Measurements from ENCODE around the gene HDDC3. TPM values are rescaled to one million over a fixed set of nuclear protein-coding genes. Genes with fewer than 3 reads are reported as not detected.

The HDDC3 gene
- total and polyA plus RNA-seq, 2 experiments from 2014 or later, result 9.7 to 11.1 TPM

GRCh38 chr15:90942354-90943120 lies 10.2 kb upstream of the HDDC3 start:
- Histone ChIP-seq H3K27ac (no peak overlapping the region), H3K4me1 (ENCODE audit: insufficient read depth) (no peaks in the 10 kb centered on the region), H3K4me3 (no peak overlapping the region), H3K4me2 (ENCODE audit: unreplicated experiment) (no peak overlapping the region), H3K9ac (no peak overlapping the region), H3F3A (ENCODE audit: insufficient read depth) (no peaks in the 10 kb centered on the region), H3K9me3 (ENCODE audit: low read depth) (no peaks in the 10 kb centered on the region), H3K9me2 (ENCODE audit: insufficient read depth) (no peaks in the 10 kb centered on the region), H3K36me3 (ENCODE audit: low read depth) (peaks cover 54% of the 10 kb centered on the region), H4K20me1 (ENCODE audit: insufficient read depth) (no peaks in the 10 kb centered on the region), H2AFZ (no peak overlapping the region), H3K27me3 (replicated peaks; ENCODE audit: insufficient read depth) (no peaks in the 10 kb centered on the region), H3K79me2 (ENCODE audit: insufficient read depth) (peaks cover 8% of the 10 kb centered on the region; the same call in 1 of the 2 replicates)
- in situ Hi-C loops (cut with MboI), result no loop called here
- WGBS, 2 experiments (ENCODE audit: low coverage in 1 of 2, low lambda C conversion rate in 2 of 2, missing lambda C conversion rate in 2 of 2), result 85% methylated on average over 12 of the region's 12 CpGs
- TF ChIP-seq EZH2 (IDR thresholded peaks at IDR 0.05; ENCODE audit: insufficient read depth, poor library complexity, severe bottlenecking) (no peak), EZH2phosphoT487 (IDR thresholded peaks at IDR 0.05; ENCODE audit: insufficient read depth, low read depth) (no peak)
- DNase-seq, result no peak

GRCh38 chr15:90941038-90941437 lies 8.7 kb upstream of the HDDC3 start:
- no peaks in the 10 kb centered on the region for H3K9me3 ChIP-seq (ENCODE audit: low read depth)
- H3K4me1 ChIP-seq (ENCODE audit: insufficient read depth), result peaks cover 7% of the 10 kb centered on the region
- peaks cover 54% of the 10 kb centered on the region for H3K36me3 ChIP-seq (ENCODE audit: low read depth)
- H3K9ac ChIP-seq, result no peak overlapping the region
- H4K20me1 ChIP-seq (ENCODE audit: insufficient read depth), result no peaks in the 10 kb centered on the region
- WGBS, 2 experiments (ENCODE audit: low coverage in 1 of 2, low lambda C conversion rate in 2 of 2, missing lambda C conversion rate in 2 of 2), result 96 to 100% methylated on average over 4 of the region's 4 CpGs
- no peaks in the 10 kb centered on the region for H3F3A ChIP-seq (ENCODE audit: insufficient read depth)
- DNase-seq, result no peak
- H3K4me2 ChIP-seq (ENCODE audit: unreplicated experiment), result no peak overlapping the region
- no peaks in the 10 kb centered on the region for H3K27me3 ChIP-seq (replicated peaks; ENCODE audit: insufficient read depth)
- in situ Hi-C loops (cut with MboI), result no loop called here
- H3K27ac ChIP-seq, result no peak overlapping the region
- peaks cover 23% of the 10 kb centered on the region for H3K79me2 ChIP-seq (ENCODE audit: insufficient read depth)
- H3K4me3 ChIP-seq, result no peak overlapping the region
- no peaks in the 10 kb centered on the region for H3K9me2 ChIP-seq (ENCODE audit: insufficient read depth)
- TF ChIP-seq EZH2phosphoT487 (IDR thresholded peaks at IDR 0.05; ENCODE audit: insufficient read depth, low read depth) (no peak), EZH2 (IDR thresholded peaks at IDR 0.05; ENCODE audit: insufficient read depth, poor library complexity, severe bottlenecking) (no peak)
- H2AFZ ChIP-seq, result no peak overlapping the region

DNA sequence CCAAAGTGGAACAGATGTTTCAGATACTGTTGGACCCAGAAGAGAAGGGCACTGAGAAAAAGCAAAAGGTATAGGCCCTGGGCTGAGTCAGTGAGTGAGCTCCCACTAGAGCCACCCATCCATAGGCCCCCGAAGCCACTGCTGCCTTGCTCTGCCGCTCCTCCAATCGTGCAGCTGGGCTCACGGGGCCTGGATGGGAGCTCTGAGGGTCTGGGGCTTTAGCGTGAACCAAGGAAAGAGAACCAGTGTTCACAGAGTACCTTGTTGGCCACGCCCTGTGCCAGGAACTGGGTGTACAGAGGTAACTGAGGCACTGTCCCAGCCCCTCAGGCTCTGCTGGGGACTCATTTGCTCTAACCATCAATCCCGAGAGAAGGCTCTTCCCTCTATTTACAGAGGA lies 7.4 kb upstream of the HDDC3 start:
- no peak for DNase-seq
- Histone ChIP-seq H3K9ac (no peak overlapping the region), H3K4me1 (ENCODE audit: insufficient read depth) (peaks cover 8% of the 10 kb centered on the region), H3K9me3 (ENCODE audit: low read depth) (no peaks in the 10 kb centered on the region), H3K27ac (no peak overlapping the region), H2AFZ (no peak overlapping the region), H3K9me2 (ENCODE audit: insufficient read depth) (no peaks in the 10 kb centered on the region), H3F3A (ENCODE audit: insufficient read depth) (no peaks in the 10 kb centered on the region), H3K27me3 (replicated peaks; ENCODE audit: insufficient read depth) (no peaks in the 10 kb centered on the region), H3K36me3 (ENCODE audit: low read depth) (peaks cover 49% of the 10 kb centered on the region), H3K4me2 (ENCODE audit: unreplicated experiment) (no peak overlapping the region), H3K79me2 (ENCODE audit: insufficient read depth) (peaks cover 30% of the 10 kb centered on the region), H4K20me1 (ENCODE audit: insufficient read depth) (no peaks in the 10 kb centered on the region), H3K4me3 (no peak overlapping the region)
- WGBS, 2 experiments (ENCODE audit: low coverage in 1 of 2, low lambda C conversion rate in 2 of 2, missing lambda C conversion rate in 2 of 2), result 92 to 94% methylated on average over 7 of the region's 7 CpGs
- in situ Hi-C loops (cut with MboI), result no loop called here
- no peak for TF ChIP-seq EZH2 (IDR thresholded peaks at IDR 0.05; ENCODE audit: insufficient read depth, poor library complexity, severe bottlenecking)
- no peak for TF ChIP-seq EZH2phosphoT487 (IDR thresholded peaks at IDR 0.05; ENCODE audit: insufficient read depth, low read depth)

DNA sequence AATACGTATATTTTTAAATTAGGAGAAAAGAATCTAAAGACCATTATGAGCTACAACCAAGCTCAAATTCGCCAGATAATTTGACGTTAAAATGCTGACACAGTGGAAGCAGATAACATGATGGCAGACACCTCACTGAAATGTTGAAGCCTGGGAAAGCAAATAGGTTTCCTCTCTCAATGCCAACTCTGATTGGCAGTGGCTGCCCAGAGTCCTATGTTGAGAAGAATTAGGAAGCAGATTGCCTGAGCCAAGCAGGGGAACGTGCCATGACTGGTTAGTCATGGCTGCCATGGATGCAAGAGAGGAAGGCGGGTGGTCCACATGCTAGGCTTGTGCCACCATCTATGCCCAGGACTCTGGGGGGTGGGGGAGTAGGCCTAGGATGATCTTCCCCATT lies 5.9 kb upstream of the HDDC3 start:
- TF ChIP-seq EZH2phosphoT487 (IDR thresholded peaks at IDR 0.05; ENCODE audit: insufficient read depth, low read depth), result no peak
- no peak for TF ChIP-seq EZH2 (IDR thresholded peaks at IDR 0.05; ENCODE audit: insufficient read depth, poor library complexity, severe bottlenecking)
- H3K4me3 ChIP-seq, result no peak overlapping the region
- DNase-seq, result no peak
- no peaks in the 10 kb centered on the region for H3K9me2 ChIP-seq (ENCODE audit: insufficient read depth)
- no peak overlapping the region for H3K9ac ChIP-seq
- H3K4me2 ChIP-seq (ENCODE audit: unreplicated experiment), result no peak overlapping the region
- in situ Hi-C loops (cut with MboI), result no loop called here
- no peaks in the 10 kb centered on the region for H4K20me1 ChIP-seq (ENCODE audit: insufficient read depth)
- no peaks in the 10 kb centered on the region for H3K27me3 ChIP-seq (replicated peaks; ENCODE audit: insufficient read depth)
- no peak overlapping the region for H3K27ac ChIP-seq
- H3K4me1 ChIP-seq (ENCODE audit: insufficient read depth), result peaks cover 8% of the 10 kb centered on the region
- peaks cover 30% of the 10 kb centered on the region for H3K79me2 ChIP-seq (ENCODE audit: insufficient read depth)
- H3F3A ChIP-seq (ENCODE audit: insufficient read depth), result no peaks in the 10 kb centered on the region
- H3K36me3 ChIP-seq (ENCODE audit: low read depth), result peaks cover 37% of the 10 kb centered on the region; the same call in 1 of the 2 replicates
- 95 to 98% methylated on average over 5 of the region's 5 CpGs for WGBS, 2 experiments (ENCODE audit: low coverage in 1 of 2, low lambda C conversion rate in 2 of 2, missing lambda C conversion rate in 2 of 2)
- no peak overlapping the region for H2AFZ ChIP-seq
- H3K9me3 ChIP-seq (ENCODE audit: low read depth), result no peaks in the 10 kb centered on the region
